ENCODE measurements around the gene SLC39A11. TPM values are rescaled to one million over a fixed set of nuclear protein-coding genes. Genes with fewer than 3 reads are reported as not detected.

SLC39A11 gene
- total RNA-seq, 1 experiment from 2014 or later = 46.4 TPM

- TF ChIP-seq ELF1 (IDR thresholded peaks at IDR 0.05; ENCODE audit: borderline replicate concordance, low read depth) = no peak
Measured at GRCh38 chr17:72860778-72861177, 231.7 kb downstream of the SLC39A11 start (continued).

DNA sequence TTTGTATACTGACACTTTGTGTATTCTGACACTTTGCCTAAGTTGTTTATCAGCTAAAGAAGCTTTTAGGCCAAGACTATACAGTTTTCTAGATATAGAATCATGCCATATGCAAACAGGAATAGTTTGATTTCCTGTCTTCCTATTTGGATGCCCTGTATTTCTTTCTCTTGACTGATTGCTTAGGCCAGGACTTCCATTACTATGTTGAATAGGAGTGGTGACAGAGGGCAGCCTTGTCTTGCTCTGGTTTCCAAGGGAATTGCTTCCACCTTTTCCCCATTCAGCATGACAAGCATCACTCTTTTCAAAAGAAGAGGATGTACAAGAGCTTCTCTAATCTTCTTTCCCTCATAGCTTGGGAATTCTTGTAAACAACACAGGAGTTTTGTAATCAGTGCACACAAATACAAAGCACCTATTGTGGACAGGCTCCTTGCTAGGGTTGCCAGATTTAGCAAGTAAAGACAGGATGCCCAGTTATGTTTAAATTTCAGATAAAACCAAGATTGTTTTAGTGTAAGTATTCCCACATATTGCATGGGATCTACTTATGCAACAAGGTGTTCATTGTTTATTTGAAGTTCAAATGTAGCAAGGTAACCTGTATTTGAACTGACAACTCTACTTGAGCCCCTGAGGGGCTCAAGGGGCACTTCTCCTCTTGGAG, 233.5 kb downstream of the SLC39A11 start:
- TF ChIP-seq EZH2phosphoT487 (IDR thresholded peaks at IDR 0.05; ENCODE audit: borderline replicate concordance) (no peak), TCF7L2 (IDR thresholded peaks at IDR 0.05; ENCODE audit: borderline replicate concordance, extremely low read depth, insufficient read depth, insufficient read length) (no peak), CEBPB (IDR thresholded peaks at IDR 0.05; ENCODE audit: low read depth) (no peak), EGR1 (IDR thresholded peaks at IDR 0.05; ENCODE audit: low read depth) (no peak), EZH2 (IDR thresholded peaks at IDR 0.05) (no peak), SP1 (IDR thresholded peaks at IDR 0.05; ENCODE audit: low read depth) (no peak), ZNF274 (IDR thresholded peaks at IDR 0.05; ENCODE audit: low read depth, low read length) (no peak), SIN3A (IDR thresholded peaks at IDR 0.05; ENCODE audit: low read depth) (no peak), POLR2AphosphoS5 (IDR thresholded peaks at IDR 0.05; ENCODE audit: low read depth, low read length) (no peak), RAD21 (IDR thresholded peaks at IDR 0.05; ENCODE audit: low read depth) (no peak)
- TF ChIP-seq, protein P1, sequence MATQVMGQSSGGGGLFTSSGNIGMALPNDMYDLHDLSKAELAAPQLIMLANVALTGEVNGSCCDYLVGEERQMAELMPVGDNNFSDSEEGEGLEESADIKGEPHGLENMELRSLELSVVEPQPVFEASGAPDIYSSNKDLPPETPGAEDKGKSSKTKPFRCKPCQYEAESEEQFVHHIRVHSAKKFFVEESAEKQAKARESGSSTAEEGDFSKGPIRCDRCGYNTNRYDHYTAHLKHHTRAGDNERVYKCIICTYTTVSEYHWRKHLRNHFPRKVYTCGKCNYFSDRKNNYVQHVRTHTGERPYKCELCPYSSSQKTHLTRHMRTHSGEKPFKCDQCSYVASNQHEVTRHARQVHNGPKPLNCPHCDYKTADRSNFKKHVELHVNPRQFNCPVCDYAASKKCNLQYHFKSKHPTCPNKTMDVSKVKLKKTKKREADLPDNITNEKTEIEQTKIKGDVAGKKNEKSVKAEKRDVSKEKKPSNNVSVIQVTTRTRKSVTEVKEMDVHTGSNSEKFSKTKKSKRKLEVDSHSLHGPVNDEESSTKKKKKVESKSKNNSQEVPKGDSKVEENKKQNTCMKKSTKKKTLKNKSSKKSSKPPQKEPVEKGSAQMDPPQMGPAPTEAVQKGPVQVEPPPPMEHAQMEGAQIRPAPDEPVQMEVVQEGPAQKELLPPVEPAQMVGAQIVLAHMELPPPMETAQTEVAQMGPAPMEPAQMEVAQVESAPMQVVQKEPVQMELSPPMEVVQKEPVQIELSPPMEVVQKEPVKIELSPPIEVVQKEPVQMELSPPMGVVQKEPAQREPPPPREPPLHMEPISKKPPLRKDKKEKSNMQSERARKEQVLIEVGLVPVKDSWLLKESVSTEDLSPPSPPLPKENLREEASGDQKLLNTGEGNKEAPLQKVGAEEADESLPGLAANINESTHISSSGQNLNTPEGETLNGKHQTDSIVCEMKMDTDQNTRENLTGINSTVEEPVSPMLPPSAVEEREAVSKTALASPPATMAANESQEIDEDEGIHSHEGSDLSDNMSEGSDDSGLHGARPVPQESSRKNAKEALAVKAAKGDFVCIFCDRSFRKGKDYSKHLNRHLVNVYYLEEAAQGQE (IDR thresholded peaks at IDR 0.05; ENCODE audit: low read depth) = no peak
- intact Hi-C loops (cut with micrococcal nuclease) = no loop called here
- Histone ChIP-seq H4K20me1 (ENCODE audit: insufficient read depth) (no peaks in the 10 kb centered on the region), H3K27me3 (ENCODE audit: insufficient read depth, low read length) (no peaks in the 10 kb centered on the region), H3K4me2 (ENCODE audit: low read length) (no peak overlapping the region), H3K9me3 (ENCODE audit: control insufficient read depth in 1 of 2, insufficient read depth in 1 of 2, low read depth in 1 of 2, low read length in 2 of 2) (no peaks in the 10 kb centered on the region), H3K79me2 (ENCODE audit: insufficient read depth, low read length) (no peaks in the 10 kb centered on the region), H3K27ac (ENCODE audit: low read depth, low read length) (no peak overlapping the region), H3K9ac (ENCODE audit: low read length) (no peak overlapping the region), H3K36me3 (ENCODE audit: control insufficient read depth in 1 of 2, insufficient read depth in 2 of 2, low read length in 2 of 2) (no peaks in the 10 kb centered on the region), H3K9me2 (ENCODE audit: insufficient read depth) (no peaks in the 10 kb centered on the region), H3K4me3 (replicated peaks in 1 of 2; ENCODE audit: low read depth in 1 of 2, low read length in 2 of 2) (no peak overlapping the region), H2AFZ (ENCODE audit: low read depth, low read length, poor library complexity, severe bottlenecking) (no peak overlapping the region), H3K4me1 (ENCODE audit: control insufficient read depth in 1 of 2, insufficient read depth in 2 of 2, low read length in 2 of 2) (no peaks in the 10 kb centered on the region)
- ChIA-PET CTCF (no interaction called here), POLR2A (no interaction called here), RAD21 (ENCODE audit: low non-redundant PET in 1 of 2, low total read pairs in 2 of 2, uncharacterized antibody in 2 of 2, unreplicated experiment in 2 of 2) (no interaction called here)
- no peak for ATAC-seq
- DNase-seq (ENCODE audit: low read depth, low spot score) = no peak
- BruUV-seq (replicated peaks) = no TSS peak
